Pancreas (tissue), 10 donors: Measurements from ENCODE around the gene GRM5. TPM values are rescaled to one million over a fixed set of nuclear protein-coding genes. Genes with fewer than 3 reads are reported as not detected.

Source experiments
- ATAC-seq, 4 donors: fragments of 200-7000 bp; cut with Tn5 transposase; one replicate each; pipeline versions ENCODE4 v1.8.0 to v1.9.1; 2020; ENCODE audit warnings: mild to moderate bottlenecking in 4 of 4, moderate library complexity in 4 of 4
- DNase-seq, 6 donors: peaks; one replicate each; pipeline ENCODE4 v3.0.0-alpha.2; 2020
- FAIRE-seq: peaks from 2 replicates; lab custom pipeline; 2012; peaks lifted over from hg19 to GRCh38; lab: Jason Lieb, UNC
- H3K27ac ChIP-seq, 4 donors: fragments of 200-600 bp; sonication (generic); 1 replicate in 3 of 4; 2 replicates in 1 of 4; pipeline versions ENCODE4 v1.5.0 to v1.8.0; 2020
- H3K27me3 ChIP-seq, 4 donors: fragments of 200-600 bp; one replicate each; pipeline ENCODE4 v1.8.0; 2021
- H3K36me3 ChIP-seq, 3 donors: fragments of 200-600 bp; sonication (generic) in 1 of 3; one replicate each; pipeline versions ENCODE4 v1.5.0 to v1.8.0; 2020 to 2021
- H3K4me1 ChIP-seq, 3 donors: fragments of 200-600 bp; one replicate each; pipeline ENCODE4 v1.8.0; 2021
- H3K4me3 ChIP-seq, 4 donors: fragments of 200-600 bp; sonication (generic) in 2 of 4; one replicate each; pipeline versions ENCODE4 v1.5.0 to v1.8.0; 2020 to 2021
- H3K9me3 ChIP-seq, 4 donors: fragments of 200-600 bp; one replicate each; pipeline ENCODE4 v1.8.0; 2021
- WGBS, 2 donors: extraction: QIAGEN DNeasy Blood & Tissue Kit; methylation state at CpG; one replicate each; pipeline ENCODE4 v1.1.7; 2013; 5-methylcytosine and 5-hydroxymethylcytosine counted together
- intact Hi-C, 3 donors: fragments of 100-400 bp; cut with DNase I; formaldehyde crosslinking; loops; one replicate each; pipeline versions ENCODE4 v1.11.1 to v1.14.2; 2022
- polyA plus RNA-seq, 2 donors: library from polyadenylated mRNA; stranded (reverse); fragments of 200-250 nt; gene quantifications; one replicate each; pipeline ENCODE4 v1.2.3, GENCODE V29; 2013
- total RNA-seq, 6 donors: library from RNA; stranded (reverse); fragmentation: NEBNext Ultra II Directional in 4 of 6; extraction: Animal tissue kit (Norgen Biotek cat#: 25700) in 4 of 6; gene quantifications; one replicate each; pipeline versions ENCODE4 v1.2.1 to v1.2.4, GENCODE V29; 2021 to 2023
- TF ChIP-seq, protein P1 (sequence below), 4 donors: fragments of 200-600 bp; sonication (generic) in 3 of 4; IDR thresholded peaks; one replicate each; pipeline versions ENCODE4 v1.5.0 to v1.8.0; 2021; ENCODE audit warnings: antibody characterized with exemption in 4 of 4
- donor health status: healthy with polysubstance abuse.
- donor health status: DM: no; HTN: no; CAD: no; lungs with moderate emphysema.
- donor health status: DM: no; HTN: no; CAD: no.
- donor health status: control.
- donor health status: control.
- donor health status: Bipolar disorder and iron deficiency.
- donor health status: DM: yes; HTN: yes; CAD: no.
- donor health status: DM: no; HTN: no; CAD: no.
- donor health status: DM: no; HTN: no; CAD: no.
- donor health status: DM: yes; HTN: yes; CAD: no.

The GRM5 gene
- total and polyA plus RNA-seq, 8 donors = 0.02 to 0.06 (median 0.06) TPM; not detected in 5

DNA sequence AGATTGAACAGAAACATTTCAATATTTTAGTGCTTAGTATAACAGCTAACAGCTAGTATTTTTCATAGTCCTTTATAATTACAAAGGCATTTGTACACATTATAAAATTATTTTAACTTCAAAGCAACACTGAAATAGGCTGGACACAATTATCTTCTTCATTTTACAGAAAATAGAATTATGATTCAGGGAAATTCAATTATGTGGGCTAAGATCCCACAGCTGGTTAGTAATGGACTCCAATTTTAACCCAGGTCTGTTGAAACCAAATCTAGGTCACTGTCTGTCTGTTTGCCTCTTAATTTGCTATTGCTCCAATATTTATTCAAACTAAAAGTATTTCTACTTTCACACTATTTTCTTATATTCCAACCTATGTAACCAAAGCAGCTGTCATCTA, 574.1 kb downstream of the GRM5 start:
- Histone ChIP-seq H3K4me3 (no peak overlapping the region), H3K27me3 (no peaks in the 10 kb centered on the region), H3K4me1 (no peaks in the 10 kb centered on the region), H3K27ac (no peak overlapping the region), H3K9me3 (no peaks in the 10 kb centered on the region), H3K36me3 (no peaks in the 10 kb centered on the region)
- FAIRE-seq (no peak), DNase-seq (no peak), ATAC-seq (no peak)
- TF ChIP-seq, protein P1, sequence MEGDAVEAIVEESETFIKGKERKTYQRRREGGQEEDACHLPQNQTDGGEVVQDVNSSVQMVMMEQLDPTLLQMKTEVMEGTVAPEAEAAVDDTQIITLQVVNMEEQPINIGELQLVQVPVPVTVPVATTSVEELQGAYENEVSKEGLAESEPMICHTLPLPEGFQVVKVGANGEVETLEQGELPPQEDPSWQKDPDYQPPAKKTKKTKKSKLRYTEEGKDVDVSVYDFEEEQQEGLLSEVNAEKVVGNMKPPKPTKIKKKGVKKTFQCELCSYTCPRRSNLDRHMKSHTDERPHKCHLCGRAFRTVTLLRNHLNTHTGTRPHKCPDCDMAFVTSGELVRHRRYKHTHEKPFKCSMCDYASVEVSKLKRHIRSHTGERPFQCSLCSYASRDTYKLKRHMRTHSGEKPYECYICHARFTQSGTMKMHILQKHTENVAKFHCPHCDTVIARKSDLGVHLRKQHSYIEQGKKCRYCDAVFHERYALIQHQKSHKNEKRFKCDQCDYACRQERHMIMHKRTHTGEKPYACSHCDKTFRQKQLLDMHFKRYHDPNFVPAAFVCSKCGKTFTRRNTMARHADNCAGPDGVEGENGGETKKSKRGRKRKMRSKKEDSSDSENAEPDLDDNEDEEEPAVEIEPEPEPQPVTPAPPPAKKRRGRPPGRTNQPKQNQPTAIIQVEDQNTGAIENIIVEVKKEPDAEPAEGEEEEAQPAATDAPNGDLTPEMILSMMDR (IDR thresholded peaks at IDR 0.05) = no peak
- intact Hi-C loops = no loop called here

DNA sequence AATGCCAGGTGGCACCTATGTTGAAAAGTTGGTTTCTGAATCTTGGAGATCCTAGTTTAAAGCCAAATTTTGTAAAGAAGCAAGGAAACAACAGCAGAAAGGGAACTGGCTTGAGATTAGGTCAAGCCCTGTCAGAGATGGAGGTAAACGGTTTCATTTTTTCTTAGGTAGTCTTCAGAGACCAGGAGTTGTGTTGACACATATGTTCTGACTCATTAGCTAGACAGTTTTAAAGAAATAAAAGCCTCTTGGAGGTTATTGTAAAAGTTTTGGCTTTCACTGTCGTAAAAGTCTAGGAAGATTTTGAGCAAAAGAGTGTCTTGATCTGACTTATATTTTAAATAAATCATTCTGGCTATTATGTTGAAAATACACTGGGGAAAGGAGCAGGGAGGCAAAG, 576.8 kb downstream of the GRM5 start:
- no peaks in the 10 kb centered on the region for H3K36me3 ChIP-seq
- intact Hi-C loops = no loop called here
- no peak for ATAC-seq

DNA sequence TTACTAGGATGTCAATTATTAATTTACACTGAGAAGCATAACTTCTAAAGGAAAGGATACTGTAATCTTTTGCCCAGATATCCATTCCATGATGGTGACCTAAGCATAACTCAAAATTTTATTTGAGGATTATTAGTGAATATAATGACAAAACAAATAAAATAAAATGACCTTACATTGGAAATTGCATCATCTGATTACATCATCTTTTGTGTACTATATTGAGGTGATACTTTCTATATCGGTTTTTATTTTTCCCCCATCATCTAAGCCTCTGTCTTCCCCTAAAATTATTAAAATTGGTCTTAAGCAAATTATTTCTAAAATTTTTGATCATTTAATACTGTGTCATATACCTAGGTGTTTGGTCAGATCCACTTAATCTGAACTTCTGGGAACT, 578.1 kb downstream of the GRM5 start:
- WGBS, 2 donors = 67 to 69% methylated on average over 1 of the region's 1 CpG
- Histone ChIP-seq H3K27me3 (no peaks in the 10 kb centered on the region), H3K4me1 (no peaks in the 10 kb centered on the region), H3K4me3 (no peak overlapping the region), H3K9me3 (no peaks in the 10 kb centered on the region), H3K36me3 (no peaks in the 10 kb centered on the region), H3K27ac (no peak overlapping the region)
- no peak for ATAC-seq
- FAIRE-seq = no peak
- TF ChIP-seq, protein P1 (IDR thresholded peaks at IDR 0.05) = no peak
- no peak for DNase-seq
- intact Hi-C loops = no loop called here

More for the DNA sequence above, 576.8 kb downstream of the GRM5 start:
- no peaks in the 10 kb centered on the region for H3K27me3 ChIP-seq
- no peaks in the 10 kb centered on the region for H3K9me3 ChIP-seq
- 67 to 74% methylated on average over 2 of the region's 2 CpGs for WGBS, 2 donors
- no peaks in the 10 kb centered on the region for H3K4me1 ChIP-seq
- TF ChIP-seq, protein P1 (IDR thresholded peaks at IDR 0.05) = no peak
- no peak overlapping the region for H3K27ac ChIP-seq
- DNase-seq (no peak), FAIRE-seq (no peak)
- no peak overlapping the region for H3K4me3 ChIP-seq

DNA sequence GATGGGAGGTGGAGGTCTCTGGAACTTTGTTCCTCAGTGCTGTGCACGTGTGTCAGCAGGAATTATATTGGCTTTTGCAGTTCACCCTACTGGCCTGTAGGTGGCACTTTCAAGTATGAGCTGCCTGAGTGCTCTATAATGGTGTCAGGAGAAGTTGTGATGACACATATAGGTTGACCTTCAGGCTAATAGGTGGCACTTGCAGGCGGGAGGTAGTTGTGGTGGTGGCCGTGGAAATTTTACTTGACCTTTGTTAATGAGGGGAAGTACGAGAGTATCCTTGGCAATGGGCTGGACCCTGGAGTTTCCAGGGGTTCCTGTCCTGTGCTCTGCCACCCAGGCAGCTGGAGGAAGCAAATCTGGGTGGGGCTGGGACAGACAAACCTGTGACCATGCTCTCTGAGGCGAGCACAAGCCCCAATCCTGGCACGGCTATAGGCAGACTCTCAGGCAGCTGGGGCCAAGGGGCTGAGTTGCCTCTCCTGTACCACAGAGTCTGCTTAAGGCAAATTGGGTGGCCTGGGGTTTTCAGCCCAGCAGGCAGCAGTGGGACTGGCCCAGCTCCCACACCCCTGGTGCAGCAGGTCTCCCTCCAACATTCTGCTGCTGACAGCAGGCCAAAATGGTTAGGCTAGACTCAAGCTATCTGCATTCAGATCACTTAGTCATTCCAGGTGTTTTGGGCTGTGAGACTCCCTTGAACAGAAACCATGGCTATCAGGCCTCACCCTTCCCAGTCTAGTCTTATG, 580.7 kb downstream of the GRM5 start:
- H3K27ac ChIP-seq = no peak overlapping the region
- no peaks in the 10 kb centered on the region for H3K27me3 ChIP-seq
- TF ChIP-seq, protein P1 (IDR thresholded peaks at IDR 0.05) = peak; percentile 36 to 48 (median 39)
- ATAC-seq = peak in 3 of 4 donors; percentile 73 to 85 (median 74)
- H3K4me1 ChIP-seq = no peaks in the 10 kb centered on the region
- DNase-seq = peak in 3 of 6 donors; percentile 9 to 57 (median 28)
- intact Hi-C loops = no loop called here
- WGBS, 2 donors = 72 to 75% methylated on average over 6 of the region's 6 CpGs
- no peak for FAIRE-seq
- no peak overlapping the region for H3K4me3 ChIP-seq
- no peaks in the 10 kb centered on the region for H3K36me3 ChIP-seq
- no peaks in the 10 kb centered on the region for H3K9me3 ChIP-seq

DNA sequence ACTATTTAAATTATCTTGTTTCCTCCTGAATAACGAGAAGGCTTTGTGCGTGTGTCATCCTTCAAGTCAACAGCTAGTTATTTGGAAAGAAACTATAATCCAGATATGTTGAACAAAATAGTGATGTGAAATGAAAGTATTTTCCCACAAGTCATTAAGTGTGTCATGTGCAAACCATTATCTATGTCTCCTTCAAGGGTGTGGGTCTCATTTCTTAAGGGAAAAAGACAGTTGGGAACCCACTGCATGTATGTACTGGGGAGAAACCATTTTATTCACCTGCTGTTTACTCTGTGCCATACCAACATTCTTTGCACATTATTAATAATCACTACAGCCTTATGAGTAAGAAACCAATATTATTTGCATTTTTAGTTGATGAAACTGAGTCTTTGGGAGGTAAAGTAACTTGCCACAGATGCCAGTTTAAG, 582.9 kb downstream of the GRM5 start:
- FAIRE-seq = no peak

More for the DNA sequence above, 582.9 kb downstream of the GRM5 start:
- DNase-seq (no peak), ATAC-seq (no peak)
- WGBS, 2 donors = 84 to 94% methylated on average over 2 of the region's 2 CpGs
- H3K27me3 ChIP-seq = no peaks in the 10 kb centered on the region
- no peaks in the 10 kb centered on the region for H3K36me3 ChIP-seq
- no peak overlapping the region for H3K27ac ChIP-seq
- H3K4me3 ChIP-seq = no peak overlapping the region
- no peaks in the 10 kb centered on the region for H3K4me1 ChIP-seq
- no peaks in the 10 kb centered on the region for H3K9me3 ChIP-seq
- TF ChIP-seq, protein P1 (IDR thresholded peaks at IDR 0.05) = no peak
- intact Hi-C loops = no loop called here
